Activated CD4-positive, alpha-beta T cell treated with anti-CD3 and anti-CD28 coated beads, Interleukin-2, amount 10 ng/mL, durations not matched to agents 24 days and 14 days (primary cell): ENCODE data around the gene RAB17. TPM values are rescaled to one million over a fixed set of nuclear protein-coding genes. Genes with fewer than 3 reads are reported as not detected.

Experiments used
- DNase-seq: peaks from one replicate; pipeline ENCODE4 v3.0.0; 2022
- H3K27ac Mint-ChIP-seq: one replicate; pipeline ENCODE4 v1.8.0; 2022; ENCODE audit warnings: mild to moderate bottlenecking, mixed read lengths
- H3K27me3 Mint-ChIP-seq: one replicate; pipeline ENCODE4 v1.8.0; 2022; ENCODE audit warnings: mixed read lengths
- H3K36me3 Mint-ChIP-seq: one replicate; pipeline ENCODE4 v1.8.0; 2022; ENCODE audit warnings: low read depth, mild to moderate bottlenecking, mixed read lengths
- H3K4me1 Mint-ChIP-seq: one replicate; pipeline ENCODE4 v1.8.0; 2021; ENCODE audit warnings: mixed read lengths
- H3K4me3 Mint-ChIP-seq: one replicate; pipeline ENCODE4 v1.8.0; 2022; ENCODE audit warnings: mild to moderate bottlenecking, moderate library complexity, mixed read lengths
- H3K9me3 Mint-ChIP-seq: one replicate; pipeline ENCODE4 v1.8.0; 2021; ENCODE audit warnings: mixed read lengths
- intact Hi-C: fragments of 100-400 bp; cut with micrococcal nuclease; formaldehyde crosslinking; loops from one replicate; pipeline ENCODE4 v1.15.1; 2023
- total RNA-seq: library from RNA; stranded (reverse); gene quantifications from 2 replicates; pipeline ENCODE4 v1.2.3, GENCODE V29; 2022

Gene RAB17
- total RNA-seq, 1 donor from 2014 or later, result 0.26 TPM

GRCh38 chr2:237628247-237629187 lies 38.0 kb upstream of the RAB17 start:
- peaks cover 57% of the 10 kb centered on the region for H3K27me3 Mint-ChIP-seq
- no peaks in the 10 kb centered on the region for H3K36me3 Mint-ChIP-seq
- H3K9me3 Mint-ChIP-seq, result no peaks in the 10 kb centered on the region
- DNase-seq, result no peak
- intact Hi-C loops, result no loop called here
- peaks cover 9% of the 10 kb centered on the region for H3K4me1 Mint-ChIP-seq
- no peak overlapping the region for H3K27ac Mint-ChIP-seq
- H3K4me3 Mint-ChIP-seq, result peak overlapping the region; percentile 69

GRCh38 chr2:237627441-237628246 lies 37.1 kb upstream of the RAB17 start, which contains the start of gene LRRFIP1:
TSS of gene LRRFIP1 (plus strand) at chr2:237627587. CDS start at chr2:237627645, 58 bp downstream.
- no peaks in the 10 kb centered on the region for H3K36me3 Mint-ChIP-seq
- no peak for DNase-seq
- intact Hi-C loops, result no loop called here
- no peak within 1 kb of the TSS for H3K27ac Mint-ChIP-seq
- no peaks in the 10 kb centered on the region for H3K9me3 Mint-ChIP-seq
- peaks cover 59% of the 10 kb centered on the region for H3K27me3 Mint-ChIP-seq
- peak within 1 kb of the TSS; percentile 70 for H3K4me3 Mint-ChIP-seq
- H3K4me1 Mint-ChIP-seq, result peaks cover 9% of the 10 kb centered on the region

GRCh38 chr2:237626813-237627440 lies 36.4 kb upstream of the RAB17 start:
- Mint-ChIP-seq H3K27ac (no peak overlapping the region), H3K4me1 (peaks cover 9% of the 10 kb centered on the region), H3K4me3 (peak overlapping the region; percentile 70), H3K27me3 (peaks cover 59% of the 10 kb centered on the region), H3K36me3 (no peaks in the 10 kb centered on the region), H3K9me3 (no peaks in the 10 kb centered on the region)
- DNase-seq, result no peak
- intact Hi-C loops, result no loop called here

GRCh38 chr2:237625777-237626176 lies 35.2 kb upstream of the RAB17 start:
- no peak for DNase-seq
- H3K27ac Mint-ChIP-seq, result no peak overlapping the region
- no peak overlapping the region for H3K4me3 Mint-ChIP-seq
- H3K27me3 Mint-ChIP-seq, result peaks cover 58% of the 10 kb centered on the region
- H3K36me3 Mint-ChIP-seq, result no peaks in the 10 kb centered on the region
- peaks cover 6% of the 10 kb centered on the region for H3K4me1 Mint-ChIP-seq
- intact Hi-C loops, result no loop called here
- H3K9me3 Mint-ChIP-seq, result no peaks in the 10 kb centered on the region

- no peaks in the 10 kb centered on the region for H3K36me3 Mint-ChIP-seq
- intact Hi-C loops, result no loop called here
- no peaks in the 10 kb centered on the region for H3K9me3 Mint-ChIP-seq
- H3K4me1 Mint-ChIP-seq, result peaks cover 6% of the 10 kb centered on the region
- H3K4me3 Mint-ChIP-seq, result no peak overlapping the region
- peaks cover 57% of the 10 kb centered on the region for H3K27me3 Mint-ChIP-seq
- no peak overlapping the region for H3K27ac Mint-ChIP-seq
- DNase-seq, result no peak
These were observed 34.7 kb upstream of the RAB17 start for GRCh38 chr2:237625216-237625705.

GRCh38 chr2:237624565-237624964 lies 34.0 kb upstream of the RAB17 start:
- intact Hi-C loops, result no loop called here
- H3K4me1 Mint-ChIP-seq, result peaks cover 6% of the 10 kb centered on the region
- DNase-seq, result no peak
- H3K36me3 Mint-ChIP-seq, result no peaks in the 10 kb centered on the region
- no peak overlapping the region for H3K4me3 Mint-ChIP-seq
- H3K27me3 Mint-ChIP-seq, result peaks cover 50% of the 10 kb centered on the region
- H3K27ac Mint-ChIP-seq, result no peak overlapping the region
- H3K9me3 Mint-ChIP-seq, result no peaks in the 10 kb centered on the region

GRCh38 chr2:237623428-237624403 lies 33.2 kb upstream of the RAB17 start:
- Mint-ChIP-seq H3K27ac (no peak overlapping the region), H3K27me3 (peaks cover 45% of the 10 kb centered on the region), H3K4me3 (no peak overlapping the region), H3K9me3 (no peaks in the 10 kb centered on the region), H3K4me1 (peaks cover 6% of the 10 kb centered on the region), H3K36me3 (no peaks in the 10 kb centered on the region)
- intact Hi-C loops, result no loop called here
- DNase-seq, result no peak

- intact Hi-C loops, result no loop called here
- Mint-ChIP-seq H3K27ac (no peak overlapping the region), H3K36me3 (no peaks in the 10 kb centered on the region), H3K9me3 (no peaks in the 10 kb centered on the region), H3K4me1 (peaks cover 13% of the 10 kb centered on the region), H3K27me3 (peaks cover 12% of the 10 kb centered on the region), H3K4me3 (no peak overlapping the region)
- no peak for DNase-seq
These were observed 27.9 kb upstream of the RAB17 start for GRCh38 chr2:237618449-237618848.

GRCh38 chr2:237617587-237617982 lies 27.1 kb upstream of the RAB17 start:
- Mint-ChIP-seq H3K4me1 (peaks cover 13% of the 10 kb centered on the region), H3K4me3 (no peak overlapping the region), H3K27ac (no peak overlapping the region), H3K27me3 (peaks cover 10% of the 10 kb centered on the region), H3K36me3 (no peaks in the 10 kb centered on the region), H3K9me3 (no peaks in the 10 kb centered on the region)
- no peak for DNase-seq
- intact Hi-C loops, result no loop called here

- H3K27ac Mint-ChIP-seq, result no peak overlapping the region
- DNase-seq, result no peak
- intact Hi-C loops, result no loop called here
- peaks cover 13% of the 10 kb centered on the region for H3K4me1 Mint-ChIP-seq
- H3K36me3 Mint-ChIP-seq, result no peaks in the 10 kb centered on the region
- H3K4me3 Mint-ChIP-seq, result peak overlapping the region; percentile 38
- H3K27me3 Mint-ChIP-seq, result peaks cover 10% of the 10 kb centered on the region
- H3K9me3 Mint-ChIP-seq, result no peaks in the 10 kb centered on the region
These were observed 26.4 kb upstream of the RAB17 start for GRCh38 chr2:237616734-237617586.

GRCh38 chr2:237616373-237616733 lies 25.8 kb upstream of the RAB17 start:
- Mint-ChIP-seq H3K9me3 (no peaks in the 10 kb centered on the region), H3K4me3 (no peak overlapping the region), H3K4me1 (peaks cover 13% of the 10 kb centered on the region), H3K36me3 (no peaks in the 10 kb centered on the region), H3K27ac (no peak overlapping the region), H3K27me3 (peaks cover 7% of the 10 kb centered on the region)
- intact Hi-C loops, result no loop called here
- no peak for DNase-seq

GRCh38 chr2:237615631-237616249 lies 25.2 kb upstream of the RAB17 start:
- Mint-ChIP-seq H3K9me3 (no peaks in the 10 kb centered on the region), H3K27me3 (peaks cover 7% of the 10 kb centered on the region), H3K27ac (no peak overlapping the region), H3K4me3 (no peak overlapping the region), H3K4me1 (peaks cover 13% of the 10 kb centered on the region), H3K36me3 (no peaks in the 10 kb centered on the region)
- intact Hi-C loops, result no loop called here
- no peak for DNase-seq
